Kidney (tissue), 14 donors: ENCODE data around the gene PLCH2. TPM values are rescaled to one million over a fixed set of nuclear protein-coding genes. Genes with fewer than 3 reads are reported as not detected.

Experiments used
- DNase-seq, 5 donors: peaks; one replicate each; pipeline ENCODE4 v3.0.0-alpha.2; 2013 to 2020
- FAIRE-seq: peaks from 2 replicates; lab custom pipeline; 2012; peaks lifted over from hg19 to GRCh38; lab: Jason Lieb, UNC
- H3K27ac ChIP-seq, 2 donors: one replicate each; pipeline ENCODE4 v1.7.0; 2013; ENCODE audit warnings: low read depth in 2 of 2, low read length in 2 of 2, inconsistent platforms in 1 of 2
- H3K27me3 ChIP-seq: one replicate; pipeline ENCODE4 v1.7.1; 2013; ENCODE audit warnings: low read length, inconsistent platforms; ENCODE audit not compliant: control insufficient read depth, insufficient read depth
- H3K36me3 ChIP-seq, 3 donors: one replicate each; pipeline versions ENCODE4 v1.7.0 to v1.7.1; 2013; ENCODE audit warnings: low read length in 3 of 3, control low read depth in 1 of 3, inconsistent platforms in 1 of 3; ENCODE audit not compliant: insufficient read depth in 3 of 3, control insufficient read depth in 2 of 3
- H3K4me1 ChIP-seq, 3 donors: one replicate each; pipeline versions ENCODE4 v1.7.0 to v1.7.1; 2013; ENCODE audit warnings: low read length in 3 of 3, inconsistent platforms in 1 of 3, low read depth in 1 of 3; ENCODE audit not compliant: control insufficient read depth in 2 of 3, insufficient read depth in 2 of 3
- H3K4me3 ChIP-seq, 3 donors: one replicate each; pipeline versions ENCODE4 v1.7.0 to v1.8.1; 2013; ENCODE audit warnings: low read length in 3 of 3, control low read depth in 1 of 3, inconsistent platforms in 1 of 3
- H3K9ac ChIP-seq, 3 donors: one replicate each; pipeline versions ENCODE4 v1.7.0 to v1.7.1; 2013; ENCODE audit warnings: low read length in 3 of 3, control low read depth in 1 of 3, inconsistent platforms in 1 of 3
- H3K9me3 ChIP-seq, 3 donors: one replicate each; pipeline versions ENCODE4 v1.7.0 to v1.7.1; 2013; ENCODE audit warnings: low read length in 3 of 3, control low read depth in 1 of 3, inconsistent platforms in 1 of 3; ENCODE audit not compliant: control insufficient read depth in 2 of 3, insufficient read depth in 1 of 3
- CTCF ChIP-seq: IDR thresholded peaks from 3 replicates; pipeline ENCODE4 v1.5.1; 2012; ENCODE audit warnings: mild to moderate bottlenecking, moderate library complexity, borderline replicate concordance; ENCODE audit not compliant: insufficient read depth; ENCODE audit errors: extremely low read depth
- intact Hi-C: fragments of 100-400 bp; cut with DNase I; formaldehyde crosslinking; loops from one replicate; pipeline ENCODE4 v1.11.1; 2022
- polyA plus RNA-seq: library from polyadenylated mRNA; stranded (reverse); fragments of 350-450 nt; fragmentation: Illumina TruSeq; extraction: RNeasy Lipid Tissue Mini Kit (QIAGEN cat#74804); gene quantifications from one replicate; pipeline ENCODE4 v1.2.3, GENCODE V29; 2014; ENCODE audit warnings: low read depth, low replicate concordance; ENCODE audit not compliant: insufficient read depth
- total RNA-seq: library from RNA; stranded (reverse); fragmentation: NEBNext Ultra II Directional; extraction: Animal tissue kit (Norgen Biotek cat#: 25700); gene quantifications from one replicate; pipeline ENCODE4 v1.2.1, GENCODE V29; 2021
- donor health status: control.
- donor health status: control.
- donor health status: control.
- donor health status: control.
- donor health status: control.
- donor health status: DM: yes; HTN: yes; CAD: no.
- donor health status: Normal renal cell carcinoma (clear cell type).

The PLCH2 gene
- total and polyA plus RNA-seq, 2 donors from 2014 or later = 7.4 to 8.7 TPM

DNA sequence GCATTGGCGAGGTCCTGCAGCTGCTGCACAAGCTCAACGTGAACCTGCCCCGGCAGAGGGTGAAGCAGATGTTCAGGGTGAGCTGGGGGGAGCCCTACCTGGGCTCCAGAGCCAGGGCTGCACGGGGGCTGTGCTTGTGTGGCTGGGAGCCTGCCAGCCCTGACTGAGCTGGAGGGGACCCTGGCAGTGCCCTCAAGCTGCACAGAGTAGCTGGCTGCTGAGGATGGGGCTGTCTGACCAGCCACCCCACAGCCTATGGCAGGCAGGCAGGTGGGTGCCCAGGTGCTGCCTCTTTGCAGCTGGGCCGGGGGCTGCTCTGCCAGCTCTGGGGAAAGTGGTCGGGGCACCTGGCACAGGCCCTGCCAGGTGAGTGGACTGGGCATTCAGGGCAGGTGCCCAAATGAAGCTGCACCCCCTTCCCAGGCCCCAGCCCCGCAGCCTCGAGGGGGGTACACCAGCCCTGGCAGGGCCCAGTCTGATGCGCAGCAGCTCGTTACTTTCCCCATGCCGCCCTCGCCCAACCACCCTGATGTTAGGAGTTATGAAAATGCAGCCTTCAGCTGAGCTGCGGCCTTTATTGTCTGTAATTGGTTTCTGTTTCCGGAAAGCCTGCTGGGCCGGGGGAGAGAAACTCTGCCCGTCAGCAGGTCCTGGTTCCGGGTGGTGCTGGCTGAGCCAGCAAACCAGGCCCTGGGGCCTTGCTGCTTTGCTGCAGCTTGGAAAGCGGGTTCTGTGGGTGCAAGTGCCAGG lies 4.3 kb downstream of the PLCH2 start:
- no peak overlapping the region for H3K27ac ChIP-seq
- no peak for TF ChIP-seq CTCF
- no peak overlapping the region for H3K9ac ChIP-seq
- peak in 1 of 5 donors; percentile 24 for DNase-seq
- H3K9me3 ChIP-seq = no peaks in the 10 kb centered on the region
- intact Hi-C loops = no loop called here
- H3K36me3 ChIP-seq = no peaks in the 10 kb centered on the region
- no peak overlapping the region for H3K4me3 ChIP-seq
- no peak for FAIRE-seq
- peaks cover 0 to 19% (median 8%) of the 10 kb centered on the region in 3 donors for H3K4me1 ChIP-seq
- H3K27me3 ChIP-seq = no peaks in the 10 kb centered on the region

DNA sequence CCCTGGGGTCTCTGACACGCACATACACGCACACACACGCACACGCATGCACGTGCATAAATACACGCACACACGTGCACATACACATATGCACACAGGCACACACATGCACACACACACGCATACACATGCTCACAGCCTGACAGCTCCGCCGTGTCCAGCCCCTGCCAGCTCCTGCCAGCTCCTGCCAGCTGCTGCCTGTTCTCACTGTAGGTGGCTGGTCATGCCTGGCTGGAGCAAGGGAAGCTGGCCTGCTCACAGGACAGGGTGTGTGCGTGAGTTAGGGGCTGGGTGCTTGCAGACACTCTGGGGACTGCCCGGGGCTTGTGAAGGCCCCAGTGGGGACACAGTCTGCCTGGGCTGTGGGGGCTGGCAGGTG lies 4.9 kb downstream of the PLCH2 start:
- peaks cover 0 to 16% (median 8%) of the 10 kb centered on the region in 3 donors for H3K4me1 ChIP-seq

DNA sequence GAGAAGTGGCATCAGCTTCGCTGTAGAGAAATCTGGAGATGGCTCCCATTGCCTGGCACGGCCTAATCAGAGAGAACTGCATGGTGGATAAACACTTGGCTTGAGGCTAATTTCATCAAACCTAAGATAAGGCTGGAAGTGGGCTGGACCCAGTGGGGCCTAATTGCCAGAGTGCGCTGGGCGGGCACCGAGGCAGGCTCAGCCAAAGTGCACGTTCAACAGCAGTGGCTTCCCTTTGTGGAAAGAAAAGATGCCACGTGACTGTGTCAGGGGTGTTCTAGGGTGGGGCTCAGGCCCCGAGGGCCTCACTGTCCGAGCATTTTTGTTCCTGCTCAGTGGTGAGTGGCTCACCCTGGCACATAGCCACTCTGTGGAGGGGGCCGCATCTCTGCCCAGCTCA lies 5.8 kb downstream of the PLCH2 start:
- intact Hi-C loops = no loop called here
- no peak for TF ChIP-seq CTCF
- H3K27me3 ChIP-seq = no peaks in the 10 kb centered on the region
- no peak overlapping the region for H3K4me3 ChIP-seq
- H3K4me1 ChIP-seq = peaks cover 0 to 16% (median 8%) of the 10 kb centered on the region in 3 donors
- no peak overlapping the region for H3K9ac ChIP-seq
- no peaks in the 10 kb centered on the region for H3K9me3 ChIP-seq
- H3K27ac ChIP-seq = no peak overlapping the region
- DNase-seq = peak in 1 of 5 donors; percentile 90
- FAIRE-seq = no peak
- H3K36me3 ChIP-seq = no peaks in the 10 kb centered on the region

More for the DNA sequence above, 4.9 kb downstream of the PLCH2 start:
- Histone ChIP-seq H3K27me3 (no peaks in the 10 kb centered on the region), H3K9me3 (no peaks in the 10 kb centered on the region), H3K9ac (no peak overlapping the region), H3K36me3 (no peaks in the 10 kb centered on the region), H3K27ac (no peak overlapping the region), H3K4me3 (no peak overlapping the region)
- peak; percentile 75 to 94 (median 81) for DNase-seq
- intact Hi-C loops = no loop called here
- TF ChIP-seq CTCF = no peak
- no peak for FAIRE-seq
